ENCODE results near the gene CALR3. TPM values are rescaled to one million over a fixed set of nuclear protein-coding genes. Genes with fewer than 3 reads are reported as not detected.

Gene CALR3
- total RNA-seq, 1 donor from 2014 or later: not detected

DNA sequence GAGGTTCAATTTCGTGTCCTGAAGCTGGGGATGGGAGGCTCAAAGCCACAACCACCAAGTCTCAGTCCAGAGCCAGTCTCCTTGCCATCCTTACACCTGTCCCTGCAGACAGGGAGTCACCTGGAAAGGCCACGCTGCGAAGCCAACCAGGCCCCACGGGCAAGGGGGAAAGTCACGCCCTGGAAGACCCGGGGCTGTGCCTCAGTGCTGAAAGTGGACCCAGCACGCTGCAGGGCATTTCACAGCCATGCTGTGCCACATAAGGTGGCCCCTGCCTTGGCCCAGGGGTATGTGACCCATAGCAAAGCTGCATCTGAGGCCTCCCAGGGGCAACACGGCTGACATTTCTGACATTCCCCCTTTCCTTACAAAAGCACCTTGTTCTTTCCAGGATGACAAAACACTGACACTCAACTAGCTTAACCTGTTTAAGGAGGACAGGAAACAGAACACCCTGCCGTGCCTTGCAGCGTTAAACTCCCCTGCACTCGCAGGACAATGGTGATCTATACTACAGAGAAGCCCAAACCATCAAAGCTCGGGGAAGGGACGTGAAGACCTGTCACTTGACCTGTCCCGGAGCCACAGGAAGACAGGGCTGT, 31.5 kb upstream of the CALR3 start:
- Histone ChIP-seq H3K36me3 (ENCODE audit: control insufficient read depth, insufficient read depth, low read length) (peaks cover 6% of the 10 kb centered on the region), H3K4me3 (ENCODE audit: low read depth, low read length) (no peak overlapping the region), H3K27me3 (ENCODE audit: control insufficient read depth, insufficient read depth, low read length) (no peaks in the 10 kb centered on the region)
- TF ChIP-seq, protein P1, sequence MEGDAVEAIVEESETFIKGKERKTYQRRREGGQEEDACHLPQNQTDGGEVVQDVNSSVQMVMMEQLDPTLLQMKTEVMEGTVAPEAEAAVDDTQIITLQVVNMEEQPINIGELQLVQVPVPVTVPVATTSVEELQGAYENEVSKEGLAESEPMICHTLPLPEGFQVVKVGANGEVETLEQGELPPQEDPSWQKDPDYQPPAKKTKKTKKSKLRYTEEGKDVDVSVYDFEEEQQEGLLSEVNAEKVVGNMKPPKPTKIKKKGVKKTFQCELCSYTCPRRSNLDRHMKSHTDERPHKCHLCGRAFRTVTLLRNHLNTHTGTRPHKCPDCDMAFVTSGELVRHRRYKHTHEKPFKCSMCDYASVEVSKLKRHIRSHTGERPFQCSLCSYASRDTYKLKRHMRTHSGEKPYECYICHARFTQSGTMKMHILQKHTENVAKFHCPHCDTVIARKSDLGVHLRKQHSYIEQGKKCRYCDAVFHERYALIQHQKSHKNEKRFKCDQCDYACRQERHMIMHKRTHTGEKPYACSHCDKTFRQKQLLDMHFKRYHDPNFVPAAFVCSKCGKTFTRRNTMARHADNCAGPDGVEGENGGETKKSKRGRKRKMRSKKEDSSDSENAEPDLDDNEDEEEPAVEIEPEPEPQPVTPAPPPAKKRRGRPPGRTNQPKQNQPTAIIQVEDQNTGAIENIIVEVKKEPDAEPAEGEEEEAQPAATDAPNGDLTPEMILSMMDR (IDR thresholded peaks at IDR 0.05; ENCODE audit: insufficient read depth, low read length, poor library complexity, severe bottlenecking): no peak
- DNase-seq (ENCODE audit: low read depth): no peak

DNA sequence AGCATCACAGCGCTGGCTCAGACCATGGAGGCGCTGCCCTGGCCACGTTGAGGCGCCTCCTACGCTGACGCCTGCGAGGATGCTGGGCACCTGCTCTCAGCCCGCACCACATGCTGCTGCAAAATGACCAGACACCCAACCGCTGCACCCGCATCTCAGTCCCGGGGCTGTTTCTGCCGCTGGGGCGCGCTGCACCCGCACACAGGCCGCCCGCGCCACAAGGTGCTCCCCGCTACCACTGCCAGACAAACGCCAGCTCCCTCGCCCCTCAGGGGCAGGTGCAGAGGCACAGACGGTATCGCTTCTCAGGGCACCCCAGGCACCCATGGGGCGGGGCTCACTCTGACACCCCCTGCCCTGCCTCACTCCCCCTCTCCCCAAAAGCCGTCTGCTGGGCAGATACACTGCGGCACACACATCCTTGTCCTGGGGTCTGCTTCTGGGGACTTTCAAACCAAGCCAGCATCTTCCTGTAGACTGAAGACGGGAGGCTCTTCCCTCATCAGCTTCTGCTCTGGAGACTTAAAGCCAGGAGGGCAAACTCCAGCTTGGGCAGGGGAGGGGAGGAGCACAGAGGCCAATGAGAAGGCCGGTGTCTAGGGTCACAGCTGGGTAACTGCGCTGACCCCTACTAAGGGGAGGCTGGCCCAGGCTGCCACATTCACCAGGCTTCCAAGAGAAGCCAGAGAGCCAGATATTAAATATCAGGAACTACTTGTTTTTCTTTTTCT, 29.9 kb upstream of the CALR3 start:
- Histone ChIP-seq H3K4me3 (ENCODE audit: low read depth, low read length) (no peak overlapping the region), H3K36me3 (ENCODE audit: control insufficient read depth, insufficient read depth, low read length) (peaks cover 6% of the 10 kb centered on the region), H3K27me3 (ENCODE audit: control insufficient read depth, insufficient read depth, low read length) (no peaks in the 10 kb centered on the region)
- TF ChIP-seq, protein P1 (IDR thresholded peaks at IDR 0.05; ENCODE audit: insufficient read depth, low read length, poor library complexity, severe bottlenecking): no peak
- no peak for DNase-seq (ENCODE audit: low read depth)

DNA sequence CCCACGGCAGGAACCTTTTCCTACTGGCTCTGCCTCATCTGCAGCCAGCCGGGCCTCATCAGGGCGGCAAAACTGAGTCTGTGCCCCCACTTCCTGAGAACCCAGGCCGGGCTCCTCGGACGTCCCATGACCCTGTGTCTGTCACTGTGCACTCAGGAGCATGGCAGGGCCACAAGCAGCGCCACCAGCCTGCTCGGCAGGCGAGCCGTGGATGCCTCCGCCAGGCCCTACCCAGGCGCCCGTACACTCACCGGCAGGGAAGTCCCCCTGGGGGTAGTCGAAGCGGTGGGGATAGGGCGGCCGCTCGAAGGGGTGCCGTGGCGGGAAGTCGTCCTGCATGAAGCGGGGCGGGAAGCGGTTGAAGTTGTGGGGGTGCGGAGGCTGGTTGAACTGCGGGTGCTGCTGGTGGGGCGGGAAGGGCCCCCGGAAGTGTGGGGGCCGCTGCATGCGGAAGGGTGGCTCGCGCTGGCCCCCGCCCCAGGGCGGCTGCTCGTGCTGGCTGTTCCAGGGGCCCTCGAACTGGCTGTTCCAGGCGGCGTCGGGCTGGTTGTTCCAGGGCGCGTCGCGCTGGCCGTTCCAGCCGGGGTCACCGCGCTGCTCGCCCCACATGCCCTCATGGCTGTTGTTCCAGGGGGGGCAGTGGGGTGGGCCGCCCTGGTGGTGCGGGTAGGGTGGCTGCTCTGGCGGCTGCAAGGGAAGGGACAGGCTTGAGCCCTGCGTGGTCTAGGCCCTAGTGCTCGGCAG, 29.2 kb upstream of the CALR3 start:
- TF ChIP-seq, protein P1 (IDR thresholded peaks at IDR 0.05; ENCODE audit: insufficient read depth, low read length, poor library complexity, severe bottlenecking): no peak
- no peaks in the 10 kb centered on the region for H3K27me3 ChIP-seq (ENCODE audit: control insufficient read depth, insufficient read depth, low read length)
- peaks cover 6% of the 10 kb centered on the region for H3K36me3 ChIP-seq (ENCODE audit: control insufficient read depth, insufficient read depth, low read length)
- DNase-seq (ENCODE audit: low read depth): no peak
- no peak overlapping the region for H3K4me3 ChIP-seq (ENCODE audit: low read depth, low read length)

DNA sequence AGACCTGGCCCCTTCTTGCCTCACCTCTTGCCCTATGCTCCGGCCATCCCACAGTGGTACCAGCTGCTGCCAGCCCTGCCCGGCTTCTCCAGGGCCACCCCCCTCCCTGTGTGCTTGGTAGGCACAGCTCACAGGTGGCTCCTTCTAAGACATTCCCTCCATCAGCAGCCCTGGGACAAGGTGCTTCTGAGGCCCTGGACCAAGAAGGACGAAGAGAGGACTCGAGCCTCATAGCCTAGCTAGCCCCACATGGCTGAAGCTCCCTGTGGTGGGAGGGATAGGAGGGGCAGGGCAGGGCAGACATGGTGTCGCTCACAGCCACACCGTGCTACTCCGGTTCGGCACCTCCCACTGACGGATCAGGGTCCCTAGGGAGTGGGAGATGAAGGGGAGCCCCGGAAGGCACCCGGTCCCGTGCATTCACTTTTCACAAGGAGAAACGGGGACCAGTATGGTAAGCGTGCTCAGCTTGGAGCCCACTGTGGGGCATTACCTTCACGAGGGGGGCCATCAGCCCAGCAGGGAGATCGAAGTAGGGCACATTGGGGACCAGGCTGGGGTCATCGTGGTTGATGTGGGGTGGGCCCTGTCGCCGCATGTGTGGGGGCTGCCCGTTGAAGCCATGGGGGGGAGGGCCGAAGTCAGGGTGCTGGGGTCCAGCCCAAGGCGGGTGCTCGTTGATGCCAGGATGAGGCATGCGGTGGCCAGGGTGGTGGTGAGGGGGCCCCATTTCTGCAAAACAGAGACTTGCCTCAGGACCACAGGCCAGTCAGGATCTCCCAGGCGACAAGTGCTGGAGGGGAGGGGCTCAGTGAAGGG, 26.8 kb upstream of the CALR3 start:
- no peak overlapping the region for H3K4me3 ChIP-seq (ENCODE audit: low read depth, low read length)
- H3K36me3 ChIP-seq (ENCODE audit: control insufficient read depth, insufficient read depth, low read length): peaks cover 5% of the 10 kb centered on the region
- DNase-seq (ENCODE audit: low read depth): no peak
- TF ChIP-seq, protein P1 (IDR thresholded peaks at IDR 0.05; ENCODE audit: insufficient read depth, low read length, poor library complexity, severe bottlenecking): no peak
- H3K27me3 ChIP-seq (ENCODE audit: control insufficient read depth, insufficient read depth, low read length): no peaks in the 10 kb centered on the region

DNA sequence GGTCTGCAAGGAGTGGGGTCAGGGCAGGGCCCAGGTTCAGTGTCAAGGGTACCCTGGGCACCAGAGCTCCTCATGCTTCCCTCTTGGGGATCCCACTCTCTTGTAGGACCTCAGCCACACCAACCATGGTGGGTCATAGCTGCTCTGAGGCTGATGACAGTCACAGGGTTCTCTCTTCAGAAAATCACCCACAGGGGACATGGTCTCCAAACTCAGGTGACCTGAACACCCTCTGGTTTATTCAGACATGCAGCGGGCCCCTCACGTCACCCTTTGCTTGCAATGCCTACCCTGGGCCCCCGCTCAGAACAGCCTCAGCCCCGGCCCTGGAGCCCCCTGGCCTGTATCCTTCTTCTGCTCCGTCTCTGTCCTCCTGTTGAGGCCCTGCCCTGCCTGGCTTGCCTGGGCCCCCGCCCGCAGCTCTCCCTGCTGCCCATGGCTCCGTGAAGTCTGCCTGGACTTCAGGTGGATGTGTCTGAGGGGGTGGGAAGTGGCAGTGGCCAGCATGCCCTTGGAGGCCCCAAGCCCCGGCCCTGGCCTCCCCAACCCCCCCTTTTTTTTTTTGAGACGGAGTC, 25.8 kb upstream of the CALR3 start:
- no peak for DNase-seq (ENCODE audit: low read depth)
- H3K4me3 ChIP-seq (ENCODE audit: low read depth, low read length): no peak overlapping the region
- H3K27me3 ChIP-seq (ENCODE audit: control insufficient read depth, insufficient read depth, low read length): no peaks in the 10 kb centered on the region
- TF ChIP-seq, protein P1 (IDR thresholded peaks at IDR 0.05; ENCODE audit: insufficient read depth, low read length, poor library complexity, severe bottlenecking): no peak
- H3K36me3 ChIP-seq (ENCODE audit: control insufficient read depth, insufficient read depth, low read length): peaks cover 6% of the 10 kb centered on the region

Data from kidney epithelial cell (primary cell).